ENCODE data around the gene ZBTB34. TPM values are rescaled to one million over a fixed set of nuclear protein-coding genes. Genes with fewer than 3 reads are reported as not detected.
"Not testable (repeated sequence)": the region's sequence is repeated elsewhere in the genome, so short reads cannot be mapped to it uniquely, and the experiment has no call there.

ZBTB34 gene, protein sequence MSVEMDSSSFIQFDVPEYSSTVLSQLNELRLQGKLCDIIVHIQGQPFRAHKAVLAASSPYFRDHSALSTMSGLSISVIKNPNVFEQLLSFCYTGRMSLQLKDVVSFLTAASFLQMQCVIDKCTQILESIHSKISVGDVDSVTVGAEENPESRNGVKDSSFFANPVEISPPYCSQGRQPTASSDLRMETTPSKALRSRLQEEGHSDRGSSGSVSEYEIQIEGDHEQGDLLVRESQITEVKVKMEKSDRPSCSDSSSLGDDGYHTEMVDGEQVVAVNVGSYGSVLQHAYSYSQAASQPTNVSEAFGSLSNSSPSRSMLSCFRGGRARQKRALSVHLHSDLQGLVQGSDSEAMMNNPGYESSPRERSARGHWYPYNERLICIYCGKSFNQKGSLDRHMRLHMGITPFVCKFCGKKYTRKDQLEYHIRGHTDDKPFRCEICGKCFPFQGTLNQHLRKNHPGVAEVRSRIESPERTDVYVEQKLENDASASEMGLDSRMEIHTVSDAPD
- total RNA-seq = 10 to 100 TPM in 3 of 4 donors, 1 to 10 TPM in 1; 7.4 to 12.3 (median 10.6) TPM

DNA sequence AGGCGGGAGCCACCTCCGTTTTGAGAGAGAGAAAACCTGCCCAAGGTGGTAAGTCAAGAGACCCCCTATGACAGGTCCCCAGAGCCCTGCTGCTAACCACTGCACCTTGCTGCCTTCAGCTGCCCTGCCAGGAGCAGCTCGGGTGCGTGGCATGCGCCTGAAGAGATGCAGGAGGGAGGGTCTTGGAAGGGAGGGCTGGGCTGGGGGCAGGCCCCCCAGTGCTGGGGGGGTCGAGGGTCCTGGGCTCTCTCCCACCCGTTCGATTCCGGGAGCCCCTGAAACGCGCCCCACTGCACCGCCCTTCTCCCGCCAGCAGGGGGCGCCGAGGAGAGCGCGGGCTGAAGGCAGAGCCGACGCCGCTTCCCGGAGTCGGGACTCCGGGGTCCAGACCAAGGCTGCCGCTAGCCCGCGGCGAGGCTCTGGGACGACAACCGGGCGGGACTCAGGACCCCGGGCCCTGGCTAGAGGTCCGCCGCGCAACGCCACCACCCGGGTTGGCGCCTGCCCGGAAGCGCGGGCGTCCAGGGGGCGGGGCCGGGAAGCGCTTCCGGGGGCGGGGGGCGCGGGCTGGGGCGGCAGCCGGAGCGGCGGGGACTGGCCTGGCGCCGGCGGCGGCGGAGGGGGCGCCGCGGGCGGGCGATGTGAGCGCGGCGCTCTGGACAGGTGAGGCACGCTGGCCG is at the start of gene ZBTB34:
ZBTB34 (plus strand) TSS at position 563 of the 680 bp plus-strand sequence. CDS start 18,761 bp downstream, outside the sequence.
- peak; percentile 72 to 85 (median 81) for DNase-seq
- Histone ChIP-seq H3K27me3 (no peaks in the 10 kb centered on the region), H3K27ac (peak within 1 kb of the TSS; percentile 91 to 96 (median 95)), H3K4me3 (peak within 1 kb of the TSS; percentile 79 to 99 (median 88)), H3K4me1 (peaks cover 0 to 26% (median 7%) of the 10 kb centered on the region in 4 donors), H3K9me3 (no peaks in the 10 kb centered on the region), H3K36me3 (peaks cover 0 to 12% (median 0%) of the 10 kb centered on the region in 3 donors)
- TF ChIP-seq POLR2A (IDR thresholded peaks at IDR 0.05) = no peak
- TF ChIP-seq, protein P1, sequence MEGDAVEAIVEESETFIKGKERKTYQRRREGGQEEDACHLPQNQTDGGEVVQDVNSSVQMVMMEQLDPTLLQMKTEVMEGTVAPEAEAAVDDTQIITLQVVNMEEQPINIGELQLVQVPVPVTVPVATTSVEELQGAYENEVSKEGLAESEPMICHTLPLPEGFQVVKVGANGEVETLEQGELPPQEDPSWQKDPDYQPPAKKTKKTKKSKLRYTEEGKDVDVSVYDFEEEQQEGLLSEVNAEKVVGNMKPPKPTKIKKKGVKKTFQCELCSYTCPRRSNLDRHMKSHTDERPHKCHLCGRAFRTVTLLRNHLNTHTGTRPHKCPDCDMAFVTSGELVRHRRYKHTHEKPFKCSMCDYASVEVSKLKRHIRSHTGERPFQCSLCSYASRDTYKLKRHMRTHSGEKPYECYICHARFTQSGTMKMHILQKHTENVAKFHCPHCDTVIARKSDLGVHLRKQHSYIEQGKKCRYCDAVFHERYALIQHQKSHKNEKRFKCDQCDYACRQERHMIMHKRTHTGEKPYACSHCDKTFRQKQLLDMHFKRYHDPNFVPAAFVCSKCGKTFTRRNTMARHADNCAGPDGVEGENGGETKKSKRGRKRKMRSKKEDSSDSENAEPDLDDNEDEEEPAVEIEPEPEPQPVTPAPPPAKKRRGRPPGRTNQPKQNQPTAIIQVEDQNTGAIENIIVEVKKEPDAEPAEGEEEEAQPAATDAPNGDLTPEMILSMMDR (IDR thresholded peaks at IDR 0.05) = peak; percentile 97 to 100 (median 98)

DNA sequence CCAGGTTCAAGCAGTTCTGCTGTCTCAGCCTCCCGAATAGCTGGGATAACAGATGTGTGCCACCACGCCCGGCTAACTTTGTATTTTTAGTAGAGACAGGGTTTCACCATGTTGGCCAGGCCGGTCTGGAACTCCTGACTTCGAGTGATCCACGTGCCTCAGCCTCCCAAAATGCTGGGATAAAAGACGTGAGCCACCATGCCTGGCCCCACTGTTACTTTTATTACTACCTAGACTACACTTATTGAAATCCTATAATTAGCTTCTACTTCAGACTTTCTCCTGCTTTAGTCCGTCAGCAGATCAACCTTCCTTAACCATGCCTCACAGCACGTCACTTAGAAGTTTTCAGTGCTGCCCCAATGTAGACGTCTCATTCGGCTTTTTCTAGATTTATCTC is 47.4 kb upstream of the ZBTB34 start:
- no peaks in the 10 kb centered on the region for H3K27me3 ChIP-seq
- H3K9me3 ChIP-seq = peaks cover 0 to 6% (median 0%) of the 10 kb centered on the region in 4 donors
- H3K36me3 ChIP-seq = peaks cover 0 to 76% (median 0%) of the 10 kb centered on the region in 3 donors
- H3K4me3 ChIP-seq = no peak overlapping the region
- TF ChIP-seq, protein P1 (IDR thresholded peaks at IDR 0.05) = no peak
- TF ChIP-seq POLR2A (IDR thresholded peaks at IDR 0.05) = no peak
- H3K27ac ChIP-seq = no peak overlapping the region
- DNase-seq = no peak
- H3K4me1 ChIP-seq = no peaks in the 10 kb centered on the region

DNA sequence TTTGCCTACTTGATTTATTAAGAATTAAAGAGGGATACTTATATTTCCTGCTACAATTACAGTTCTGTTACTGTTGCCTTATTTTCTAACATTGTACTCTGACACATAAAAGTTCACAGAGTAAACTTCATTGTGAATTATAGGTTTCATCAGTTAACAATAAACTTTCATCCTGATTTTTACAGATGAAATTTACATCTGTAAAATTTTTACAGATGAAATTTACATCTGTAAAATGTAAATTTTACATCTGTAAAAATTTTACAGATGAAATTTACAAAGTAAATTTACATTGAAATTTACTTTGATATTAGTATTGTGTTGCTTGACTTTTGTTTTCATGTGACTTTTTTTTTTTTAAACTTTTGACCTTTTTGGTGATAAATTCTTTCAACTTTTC is 46.3 kb upstream of the ZBTB34 start:
- Histone ChIP-seq H3K27ac (no peak overlapping the region), H3K36me3 (peaks cover 0 to 79% (median 0%) of the 10 kb centered on the region in 3 donors), H3K27me3 (no peaks in the 10 kb centered on the region), H3K4me1 (no peaks in the 10 kb centered on the region), H3K4me3 (no peak overlapping the region), H3K9me3 (peaks cover 0 to 11% (median 0%) of the 10 kb centered on the region in 4 donors)
- no peak for DNase-seq
- TF ChIP-seq POLR2A (IDR thresholded peaks at IDR 0.05) = no peak
- TF ChIP-seq, protein P1 (IDR thresholded peaks at IDR 0.05) = no peak

DNA sequence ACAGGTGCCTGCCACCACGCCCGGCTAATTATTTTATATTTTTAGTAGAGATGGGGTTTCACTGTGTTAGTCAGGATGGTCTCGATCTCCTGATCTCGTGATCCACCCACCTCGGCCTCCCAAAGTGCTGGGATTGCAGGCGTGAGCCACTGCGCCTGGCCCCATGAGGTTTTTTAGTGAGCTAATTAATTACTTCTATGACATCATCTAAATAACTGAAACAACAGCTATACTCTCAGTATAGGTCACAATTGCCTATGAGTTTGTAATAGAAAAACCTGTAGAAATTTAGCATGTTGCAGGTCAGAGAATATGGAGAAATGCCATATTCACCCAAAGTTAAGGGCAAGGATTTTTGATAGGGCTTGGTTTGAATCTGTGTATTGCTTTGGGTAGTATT is 42.8 kb upstream of the ZBTB34 start:
- H3K4me3 ChIP-seq, H3K4me1 ChIP-seq, H3K27me3 ChIP-seq, DNase-seq, H3K27ac ChIP-seq: not testable (repeated sequence)
- Histone ChIP-seq H3K36me3 (peaks cover 0 to 46% (median 0%) of the 10 kb centered on the region in 3 donors), H3K9me3 (peaks cover 0 to 11% (median 2%) of the 10 kb centered on the region in 4 donors)

DNA sequence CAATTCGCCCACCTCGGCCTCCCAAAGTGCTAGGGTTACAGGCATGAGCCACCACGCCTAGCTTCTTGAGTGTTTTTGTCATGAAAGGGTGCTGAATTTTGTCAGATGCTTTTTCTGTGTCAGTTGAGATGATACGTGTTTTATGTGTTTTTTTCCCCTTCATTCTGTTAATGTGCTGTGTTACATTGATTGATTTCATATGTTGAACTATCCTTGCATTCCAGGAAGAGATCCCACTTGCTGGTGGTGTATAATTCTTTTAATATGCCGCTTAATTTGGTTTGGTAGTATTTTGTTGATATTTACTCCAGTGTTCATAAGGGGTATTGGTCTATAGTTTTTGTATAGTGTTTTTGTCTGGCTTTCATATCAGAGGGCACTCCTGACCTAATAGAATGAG is 42.0 kb upstream of the ZBTB34 start:
- TF ChIP-seq, protein P1 (IDR thresholded peaks at IDR 0.05) = no peak
- no peak for TF ChIP-seq POLR2A (IDR thresholded peaks at IDR 0.05)
- no peak for DNase-seq
- H3K9me3 ChIP-seq = peaks cover 0 to 11% (median 2%) of the 10 kb centered on the region in 4 donors

More for the DNA sequence above, 42.0 kb upstream of the ZBTB34 start:
- no peaks in the 10 kb centered on the region for H3K27me3 ChIP-seq
- H3K4me1 ChIP-seq = peaks cover 0 to 5% (median 0%) of the 10 kb centered on the region in 4 donors
- H3K4me3 ChIP-seq = no peak overlapping the region
- H3K27ac ChIP-seq = no peak overlapping the region
- H3K36me3 ChIP-seq = peaks cover 0 to 38% (median 0%) of the 10 kb centered on the region in 3 donors
